Liver (tissue), 9 donors: ENCODE measurements around the gene ZNF423. TPM values are rescaled to one million over a fixed set of nuclear protein-coding genes. Genes with fewer than 3 reads are reported as not detected.

ENCODE experiments used
- DNase-seq: peaks from one replicate; pipeline ENCODE4 v3.0.0-alpha.2; 2017; ENCODE audit warnings: low spot score
- H3K27ac ChIP-seq, 2 donors: one replicate each; pipeline ENCODE4 v1.7.0; 2013; ENCODE audit warnings: inconsistent platforms in 2 of 2, low read length in 2 of 2, control low read depth in 1 of 2, low read depth in 1 of 2, mild to moderate bottlenecking in 1 of 2
- H3K27me3 ChIP-seq, 4 donors: one replicate each; pipeline versions ENCODE4 v1.6.1 to v1.7.0; 2013; ENCODE audit warnings: low read length in 3 of 4, inconsistent platforms in 1 of 4, mild to moderate bottlenecking in 1 of 4, moderate library complexity in 1 of 4; ENCODE audit not compliant: control insufficient read depth in 4 of 4, insufficient read depth in 4 of 4
- H3K36me3 ChIP-seq, 4 donors: one replicate each; pipeline versions ENCODE4 v1.6.1 to v1.7.0; 2013; ENCODE audit warnings: low read length in 3 of 4, mild to moderate bottlenecking in 3 of 4, low read depth in 1 of 4, moderate library complexity in 1 of 4; ENCODE audit not compliant: control insufficient read depth in 4 of 4, insufficient read depth in 3 of 4
- H3K4me1 ChIP-seq, 4 donors: one replicate each; pipeline versions ENCODE4 v1.6.1 to v1.7.0; 2013; ENCODE audit warnings: low read length in 3 of 4, mild to moderate bottlenecking in 3 of 4, moderate library complexity in 1 of 4; ENCODE audit not compliant: control insufficient read depth in 4 of 4, insufficient read depth in 4 of 4
- H3K4me3 ChIP-seq, 3 donors: one replicate each; pipeline versions ENCODE4 v1.6.1 to v1.7.0; 2013; ENCODE audit warnings: low read length in 3 of 3, control low read depth in 1 of 3, low read depth in 1 of 3, mild to moderate bottlenecking in 1 of 3
- H3K9ac ChIP-seq, 2 donors: one replicate each; pipeline ENCODE4 v1.7.0; 2013; ENCODE audit warnings: low read length in 2 of 2, mild to moderate bottlenecking in 2 of 2, moderate library complexity in 2 of 2, control low read depth in 1 of 2, low read depth in 1 of 2
- H3K9me3 ChIP-seq, 4 donors: one replicate each; pipeline versions ENCODE4 v1.6.1 to v1.7.0; 2013; ENCODE audit warnings: low read length in 3 of 4; ENCODE audit not compliant: control insufficient read depth in 4 of 4
- EGR1 ChIP-seq, 2 donors: IDR thresholded peaks; 2 replicates each; pipeline ENCODE4 v1.6.1; 2016 to 2018; ENCODE audit warnings: antibody characterized with exemption in 2 of 2, low read depth in 2 of 2
- FOXA1 ChIP-seq: IDR thresholded peaks from 2 replicates; pipeline ENCODE4 v1.6.1; 2016; ENCODE audit warnings: antibody characterized with exemption
- FOXA2 ChIP-seq: IDR thresholded peaks from 2 replicates; pipeline ENCODE4 v1.6.1; 2016; ENCODE audit warnings: antibody characterized with exemption
- GABPA ChIP-seq, 2 donors: IDR thresholded peaks in 1 of 2; conservative IDR thresholded peaks in 1 of 2; 2 replicates each; pipeline ENCODE4 v1.6.1; 2016; ENCODE audit warnings: antibody characterized with exemption in 2 of 2, mild to moderate bottlenecking in 1 of 2, moderate library complexity in 1 of 2
- HNF4A ChIP-seq, 2 donors: conservative IDR thresholded peaks; 2 replicates each; pipeline ENCODE4 v1.6.1; 2016; ENCODE audit warnings: antibody characterized with exemption in 2 of 2, mild to moderate bottlenecking in 2 of 2
- HNF4G ChIP-seq: IDR thresholded peaks from 2 replicates; pipeline ENCODE4 v1.6.1; 2016; ENCODE audit warnings: antibody characterized with exemption
- NR2F2 ChIP-seq: IDR thresholded peaks from 2 replicates; pipeline ENCODE4 v1.6.1; 2016; ENCODE audit warnings: antibody characterized with exemption
- RAD21 ChIP-seq, 2 donors: IDR thresholded peaks; 2 replicates each; pipeline ENCODE4 v1.6.1; 2016; ENCODE audit warnings: antibody characterized with exemption in 2 of 2, mild to moderate bottlenecking in 2 of 2
- RXRA ChIP-seq, 2 donors: IDR thresholded peaks; 2 replicates each; pipeline ENCODE4 v1.6.1; 2017 to 2018; ENCODE audit warnings: antibody characterized with exemption in 2 of 2, mild to moderate bottlenecking in 1 of 2
- SP1 ChIP-seq: IDR thresholded peaks from 2 replicates; pipeline ENCODE4 v1.6.1; 2018; ENCODE audit warnings: antibody characterized with exemption, mild to moderate bottlenecking
- TAF1 ChIP-seq: conservative IDR thresholded peaks from 2 replicates; pipeline ENCODE4 v1.6.1; 2016; ENCODE audit warnings: antibody characterized with exemption, mild to moderate bottlenecking
- YY1 ChIP-seq: IDR thresholded peaks from 2 replicates; pipeline ENCODE4 v1.6.1; 2016; ENCODE audit warnings: antibody characterized with exemption, mild to moderate bottlenecking
- WGBS: extraction: QIAGEN DNeasy Blood & Tissue Kit; methylation state at CpG from one replicate; pipeline ENCODE4 v1.1.7; 2013; 5-methylcytosine and 5-hydroxymethylcytosine counted together
- polyA plus RNA-seq, 2 donors: library from polyadenylated mRNA; stranded (reverse) in 1 of 2; unstranded in 1 of 2; fragments of 200-250 nt in 1 of 2; fragments of >200 nt in 1 of 2; fragmentation: Nextera tagmentation in 1 of 2; extraction: Ambion mirVana in 1 of 2; gene quantifications; one replicate each; pipeline versions ENCODE4 v1.2.1 to v1.2.3, GENCODE V29; 2013 to 2015
- total RNA-seq, 2 donors: library from RNA; depleted of rRNA; stranded (reverse); fragments of >200 nt; gene quantifications; one replicate each; pipeline ENCODE4 v1.2.3, GENCODE V29; 2014
- TF ChIP-seq, protein P1 (sequence below): IDR thresholded peaks from 2 replicates; pipeline ENCODE4 v1.6.1; 2016; ENCODE audit warnings: antibody characterized with exemption
- TF ChIP-seq, protein P2 (sequence below): fragments of 150-350 bp; IDR thresholded peaks from 2 replicates; pipeline ENCODE4 v1.5.1; 2017; ENCODE audit warnings: improper control_type of control experiment, low read depth, low read length; ENCODE audit not compliant: missing input control
- TF ChIP-seq, protein P3 (sequence below): IDR thresholded peaks from 2 replicates; pipeline ENCODE4 v1.6.1; 2016; ENCODE audit warnings: antibody characterized with exemption
- TF ChIP-seq, protein P4 (sequence below): IDR thresholded peaks from 2 replicates; pipeline ENCODE4 v1.6.1; 2016; ENCODE audit warnings: antibody characterized with exemption
- TF ChIP-seq, protein P5 (sequence below): IDR thresholded peaks from 2 replicates; pipeline ENCODE4 v1.6.1; 2016; ENCODE audit warnings: antibody characterized with exemption, mild to moderate bottlenecking
- donor health status: healthy.
- donor health status: healthy.
- donor health status: healthy.
- donor health status: healthy.
- donor health status: healthy.

The ZNF423 gene
- total and polyA plus RNA-seq, 4 donors: 0.24 to 1.6 (median 0.39) TPM

DNA sequence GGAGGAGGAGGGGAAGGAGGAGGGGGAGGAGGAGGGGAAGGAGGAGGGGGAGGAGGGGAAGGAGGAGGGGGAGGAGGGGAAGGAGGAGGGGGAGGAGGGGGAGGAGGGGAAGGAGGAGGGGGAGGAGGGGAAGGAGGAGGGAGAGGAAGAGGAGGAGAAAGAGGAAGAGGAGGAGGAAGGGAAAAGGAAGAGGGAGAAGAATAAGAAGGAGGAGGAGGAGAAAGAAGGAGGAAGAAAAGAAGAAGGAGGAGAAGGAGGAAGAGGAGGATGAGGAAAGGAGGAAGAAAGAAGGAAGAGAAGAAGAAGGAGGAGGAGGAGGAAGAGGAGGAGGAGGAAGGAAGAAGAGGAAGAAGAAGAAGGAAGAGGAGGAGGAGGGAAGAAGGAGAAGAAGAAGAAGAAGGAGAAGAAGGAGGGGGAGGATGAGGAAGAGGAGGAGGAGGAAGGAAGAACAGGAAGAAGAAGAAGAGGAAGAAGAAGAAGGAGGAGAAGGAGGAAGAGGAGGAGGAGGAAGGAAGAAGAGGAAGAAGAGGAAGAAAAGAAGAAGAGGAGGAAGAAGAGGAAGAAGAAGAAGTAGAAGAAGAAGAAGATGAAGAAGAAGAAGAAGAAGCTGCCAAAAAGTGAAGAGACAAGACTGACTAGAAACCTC lies 378.5 kb downstream of the ZNF423 start:
- TF ChIP-seq EGR1 (IDR thresholded peaks at IDR 0.05; ENCODE audit: low read depth in 2 of 2): no peak
- TF ChIP-seq HNF4A (conservative IDR thresholded peaks at IDR 0.05): no peak
- TF ChIP-seq, protein P1, sequence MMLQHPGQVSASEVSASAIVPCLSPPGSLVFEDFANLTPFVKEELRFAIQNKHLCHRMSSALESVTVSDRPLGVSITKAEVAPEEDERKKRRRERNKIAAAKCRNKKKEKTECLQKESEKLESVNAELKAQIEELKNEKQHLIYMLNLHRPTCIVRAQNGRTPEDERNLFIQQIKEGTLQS: no peak
- no peak for TF ChIP-seq NR2F2
- TF ChIP-seq, protein P2, sequence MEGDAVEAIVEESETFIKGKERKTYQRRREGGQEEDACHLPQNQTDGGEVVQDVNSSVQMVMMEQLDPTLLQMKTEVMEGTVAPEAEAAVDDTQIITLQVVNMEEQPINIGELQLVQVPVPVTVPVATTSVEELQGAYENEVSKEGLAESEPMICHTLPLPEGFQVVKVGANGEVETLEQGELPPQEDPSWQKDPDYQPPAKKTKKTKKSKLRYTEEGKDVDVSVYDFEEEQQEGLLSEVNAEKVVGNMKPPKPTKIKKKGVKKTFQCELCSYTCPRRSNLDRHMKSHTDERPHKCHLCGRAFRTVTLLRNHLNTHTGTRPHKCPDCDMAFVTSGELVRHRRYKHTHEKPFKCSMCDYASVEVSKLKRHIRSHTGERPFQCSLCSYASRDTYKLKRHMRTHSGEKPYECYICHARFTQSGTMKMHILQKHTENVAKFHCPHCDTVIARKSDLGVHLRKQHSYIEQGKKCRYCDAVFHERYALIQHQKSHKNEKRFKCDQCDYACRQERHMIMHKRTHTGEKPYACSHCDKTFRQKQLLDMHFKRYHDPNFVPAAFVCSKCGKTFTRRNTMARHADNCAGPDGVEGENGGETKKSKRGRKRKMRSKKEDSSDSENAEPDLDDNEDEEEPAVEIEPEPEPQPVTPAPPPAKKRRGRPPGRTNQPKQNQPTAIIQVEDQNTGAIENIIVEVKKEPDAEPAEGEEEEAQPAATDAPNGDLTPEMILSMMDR: no peak
- TF ChIP-seq, protein P3, sequence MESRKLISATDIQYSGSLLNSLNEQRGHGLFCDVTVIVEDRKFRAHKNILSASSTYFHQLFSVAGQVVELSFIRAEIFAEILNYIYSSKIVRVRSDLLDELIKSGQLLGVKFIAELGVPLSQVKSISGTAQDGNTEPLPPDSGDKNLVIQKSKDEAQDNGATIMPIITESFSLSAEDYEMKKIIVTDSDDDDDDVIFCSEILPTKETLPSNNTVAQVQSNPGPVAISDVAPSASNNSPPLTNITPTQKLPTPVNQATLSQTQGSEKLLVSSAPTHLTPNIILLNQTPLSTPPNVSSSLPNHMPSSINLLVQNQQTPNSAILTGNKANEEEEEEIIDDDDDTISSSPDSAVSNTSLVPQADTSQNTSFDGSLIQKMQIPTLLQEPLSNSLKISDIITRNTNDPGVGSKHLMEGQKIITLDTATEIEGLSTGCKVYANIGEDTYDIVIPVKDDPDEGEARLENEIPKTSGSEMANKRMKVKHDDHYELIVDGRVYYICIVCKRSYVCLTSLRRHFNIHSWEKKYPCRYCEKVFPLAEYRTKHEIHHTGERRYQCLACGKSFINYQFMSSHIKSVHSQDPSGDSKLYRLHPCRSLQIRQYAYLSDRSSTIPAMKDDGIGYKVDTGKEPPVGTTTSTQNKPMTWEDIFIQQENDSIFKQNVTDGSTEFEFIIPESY: no peak
- TF ChIP-seq, protein P4, sequence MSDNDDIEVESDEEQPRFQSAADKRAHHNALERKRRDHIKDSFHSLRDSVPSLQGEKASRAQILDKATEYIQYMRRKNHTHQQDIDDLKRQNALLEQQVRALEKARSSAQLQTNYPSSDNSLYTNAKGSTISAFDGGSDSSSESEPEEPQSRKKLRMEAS: no peak
- no peak for TF ChIP-seq GABPA (IDR thresholded peaks at IDR 0.05 in 1 of 2, conservative IDR thresholded peaks at IDR 0.05 in 1 of 2)
- TF ChIP-seq FOXA1: no peak
- TF ChIP-seq, protein P5, sequence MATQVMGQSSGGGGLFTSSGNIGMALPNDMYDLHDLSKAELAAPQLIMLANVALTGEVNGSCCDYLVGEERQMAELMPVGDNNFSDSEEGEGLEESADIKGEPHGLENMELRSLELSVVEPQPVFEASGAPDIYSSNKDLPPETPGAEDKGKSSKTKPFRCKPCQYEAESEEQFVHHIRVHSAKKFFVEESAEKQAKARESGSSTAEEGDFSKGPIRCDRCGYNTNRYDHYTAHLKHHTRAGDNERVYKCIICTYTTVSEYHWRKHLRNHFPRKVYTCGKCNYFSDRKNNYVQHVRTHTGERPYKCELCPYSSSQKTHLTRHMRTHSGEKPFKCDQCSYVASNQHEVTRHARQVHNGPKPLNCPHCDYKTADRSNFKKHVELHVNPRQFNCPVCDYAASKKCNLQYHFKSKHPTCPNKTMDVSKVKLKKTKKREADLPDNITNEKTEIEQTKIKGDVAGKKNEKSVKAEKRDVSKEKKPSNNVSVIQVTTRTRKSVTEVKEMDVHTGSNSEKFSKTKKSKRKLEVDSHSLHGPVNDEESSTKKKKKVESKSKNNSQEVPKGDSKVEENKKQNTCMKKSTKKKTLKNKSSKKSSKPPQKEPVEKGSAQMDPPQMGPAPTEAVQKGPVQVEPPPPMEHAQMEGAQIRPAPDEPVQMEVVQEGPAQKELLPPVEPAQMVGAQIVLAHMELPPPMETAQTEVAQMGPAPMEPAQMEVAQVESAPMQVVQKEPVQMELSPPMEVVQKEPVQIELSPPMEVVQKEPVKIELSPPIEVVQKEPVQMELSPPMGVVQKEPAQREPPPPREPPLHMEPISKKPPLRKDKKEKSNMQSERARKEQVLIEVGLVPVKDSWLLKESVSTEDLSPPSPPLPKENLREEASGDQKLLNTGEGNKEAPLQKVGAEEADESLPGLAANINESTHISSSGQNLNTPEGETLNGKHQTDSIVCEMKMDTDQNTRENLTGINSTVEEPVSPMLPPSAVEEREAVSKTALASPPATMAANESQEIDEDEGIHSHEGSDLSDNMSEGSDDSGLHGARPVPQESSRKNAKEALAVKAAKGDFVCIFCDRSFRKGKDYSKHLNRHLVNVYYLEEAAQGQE: no peak
- no peak for TF ChIP-seq RXRA (IDR thresholded peaks at IDR 0.05)
- Histone ChIP-seq H3K4me3 (no peak overlapping the region), H3K9ac (no peak overlapping the region), H3K9me3 (no peaks in the 10 kb centered on the region), H3K27ac (no peak overlapping the region), H3K4me1 (peaks cover 0 to under 1% (median under 1%) of the 10 kb centered on the region in 4 donors), H3K36me3 (no peaks in the 10 kb centered on the region), H3K27me3 (no peaks in the 10 kb centered on the region)
- no peak for DNase-seq

DNA sequence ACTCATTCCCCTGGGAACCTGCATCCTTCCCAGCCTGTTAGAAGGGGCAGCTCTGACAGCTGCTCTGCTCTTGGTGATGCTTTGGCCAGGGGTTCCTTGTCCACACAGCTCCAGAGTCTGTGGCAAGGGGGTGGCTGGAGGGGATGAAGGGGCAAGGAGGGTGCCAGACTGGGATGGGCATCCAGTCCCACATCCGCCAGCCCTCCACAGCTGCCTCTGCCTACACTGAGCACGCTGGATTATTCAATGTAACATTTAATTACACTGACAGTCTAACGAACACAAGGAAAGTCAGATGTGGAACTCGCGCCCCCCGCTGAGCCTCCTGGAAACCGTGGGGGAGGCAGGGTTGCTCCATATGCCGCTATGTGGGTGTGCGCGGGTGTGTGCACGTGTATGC lies 381.2 kb downstream of the ZNF423 start:
- DNase-seq: no peak
- WGBS: 83% methylated on average over 11 of the region's 11 CpGs
- Histone ChIP-seq H3K4me3 (no peak overlapping the region), H3K9me3 (no peaks in the 10 kb centered on the region), H3K4me1 (peaks cover 0 to 7% (median 1%) of the 10 kb centered on the region in 4 donors), H3K27me3 (no peaks in the 10 kb centered on the region), H3K9ac (no peak overlapping the region), H3K36me3 (no peaks in the 10 kb centered on the region), H3K27ac (no peak overlapping the region)
- TF ChIP-seq HNF4A (conservative IDR thresholded peaks at IDR 0.05) (no peak), HNF4G (no peak), FOXA2 (no peak), YY1 (no peak), NR2F2 (no peak), RXRA (IDR thresholded peaks at IDR 0.05) (no peak), SP1 (no peak), FOXA1 (no peak), RAD21 (IDR thresholded peaks at IDR 0.05) (no peak), TAF1 (no peak)
- TF ChIP-seq, protein P1: no peak
- TF ChIP-seq, protein P5: no peak
- TF ChIP-seq, protein P2: no peak
